Measurements from ENCODE around the gene PPA1.

PPA1 gene

GRCh38 chr10:70206762-70207161 lies 26.5 kb downstream of the PPA1 start:
- WGBS, 2 donors (ENCODE audit: extremely low coverage in 2 of 2, insufficient read length in 2 of 2, insufficient replicate concordance in 1 of 2): no CpG with 5 or more reads among the region's 5 CpGs
- no peak overlapping the region for H4K8ac ChIP-seq (ENCODE audit: low read depth, low read length)

DNA sequence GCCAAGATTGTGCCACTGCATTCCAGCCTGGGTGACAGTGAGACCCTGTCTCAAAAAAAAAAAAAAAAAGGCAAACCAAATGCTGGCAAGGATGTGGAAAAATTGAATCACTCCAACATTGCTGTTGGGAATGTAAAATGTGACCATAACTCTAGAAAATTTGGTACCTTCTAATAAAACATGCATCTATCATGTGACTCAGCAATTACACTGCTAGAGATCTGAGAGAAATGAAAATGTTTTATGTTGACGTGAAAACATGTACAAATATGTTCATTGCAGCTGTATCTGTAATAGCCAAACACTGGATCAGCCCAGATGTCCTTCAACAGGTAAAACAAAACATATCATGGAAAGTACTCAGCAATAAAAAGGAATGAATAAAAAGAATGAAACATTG lies 32.1 kb downstream of the PPA1 start:
- H3K27me3 ChIP-seq (ENCODE audit: control insufficient read depth in 3 of 3, insufficient read depth in 3 of 3, low read depth in 1 of 3, low read length in 3 of 3): no peaks in the 10 kb centered on the region
- H3K18ac ChIP-seq (ENCODE audit: low read length): no peak overlapping the region
- WGBS, 2 donors (ENCODE audit: extremely low coverage in 2 of 2, insufficient read length in 2 of 2, insufficient replicate concordance in 1 of 2): no CpG with 5 or more reads among the region's 1 CpG
- peaks cover 2 to 13% of the 10 kb centered on the region in 2 donors for H3K9me3 ChIP-seq (replicated peaks in 1 of 2; ENCODE audit: control insufficient read depth in 2 of 2, insufficient read depth in 1 of 2, low read depth in 1 of 2, low read length in 2 of 2)
- H3K4me1 ChIP-seq (ENCODE audit: control insufficient read depth in 2 of 2, insufficient read depth in 1 of 2, low read depth in 1 of 2, low read length in 2 of 2): no peaks in the 10 kb centered on the region
- no peak overlapping the region for H3K14ac ChIP-seq (ENCODE audit: low read length)
- H2AK5ac ChIP-seq (ENCODE audit: low read depth, low read length): no peak overlapping the region
- H3K9ac ChIP-seq (ENCODE audit: low read depth, low read length, poor library complexity): no peak overlapping the region
- H2BK120ac ChIP-seq (ENCODE audit: low read depth, low read length): no peak overlapping the region
- H2AFZ ChIP-seq (ENCODE audit: low read length): no peak overlapping the region
- no peak overlapping the region for H2BK12ac ChIP-seq (ENCODE audit: low read length)
- H3K27ac ChIP-seq (replicated peaks; ENCODE audit: low read length): no peak overlapping the region
- no peak overlapping the region for H3K4me2 ChIP-seq (ENCODE audit: insufficient read depth, low read length, poor library complexity, severe bottlenecking)
- H4K8ac ChIP-seq (ENCODE audit: low read depth, low read length): no peak overlapping the region
- no peak overlapping the region for H4K91ac ChIP-seq (ENCODE audit: low read depth, low read length, poor library complexity)
- no peak overlapping the region for H2BK15ac ChIP-seq (ENCODE audit: low read length)
- peaks cover 26 to 83% of the 10 kb centered on the region in 2 donors for H3K36me3 ChIP-seq (replicated peaks in 1 of 2; ENCODE audit: control insufficient read depth in 2 of 2, insufficient read depth in 2 of 2, low read length in 2 of 2)
- no peak for DNase-seq (ENCODE audit: low spot score)
- no peak overlapping the region for H3K4me3 ChIP-seq (ENCODE audit: low read length in 2 of 2)
- H3K79me1 ChIP-seq (ENCODE audit: low read depth, low read length): no peaks in the 10 kb centered on the region
- H3K4ac ChIP-seq (ENCODE audit: low read length): no peak overlapping the region
- no peak overlapping the region for H2BK5ac ChIP-seq (ENCODE audit: low read length)
- no peak overlapping the region for H3K23ac ChIP-seq (ENCODE audit: low read depth, low read length, poor library complexity)

More at GRCh38 chr10:70206762-70207161, 26.5 kb downstream of the PPA1 start:
- Histone ChIP-seq H2BK120ac (ENCODE audit: low read depth, low read length) (no peak overlapping the region), H3K79me1 (ENCODE audit: low read depth, low read length) (no peaks in the 10 kb centered on the region), H3K23ac (ENCODE audit: low read depth, low read length, poor library complexity) (no peak overlapping the region), H3K27me3 (ENCODE audit: control insufficient read depth in 3 of 3, insufficient read depth in 3 of 3, low read depth in 1 of 3, low read length in 3 of 3) (no peaks in the 10 kb centered on the region), H2AFZ (ENCODE audit: low read length) (no peak overlapping the region), H2BK12ac (ENCODE audit: low read length) (no peak overlapping the region), H3K4ac (ENCODE audit: low read length) (no peak overlapping the region), H2BK15ac (ENCODE audit: low read length) (no peak overlapping the region), H3K27ac (replicated peaks; ENCODE audit: low read length) (no peak overlapping the region), H2BK5ac (ENCODE audit: low read length) (no peak overlapping the region), H4K91ac (ENCODE audit: low read depth, low read length, poor library complexity) (no peak overlapping the region), H3K9ac (ENCODE audit: low read depth, low read length, poor library complexity) (no peak overlapping the region), H3K18ac (ENCODE audit: low read length) (no peak overlapping the region), H3K4me1 (ENCODE audit: control insufficient read depth in 2 of 2, insufficient read depth in 1 of 2, low read depth in 1 of 2, low read length in 2 of 2) (no peaks in the 10 kb centered on the region), H3K36me3 (replicated peaks in 1 of 2; ENCODE audit: control insufficient read depth in 2 of 2, insufficient read depth in 2 of 2, low read length in 2 of 2) (peaks cover 29 to 91% of the 10 kb centered on the region in 2 donors), H2AK5ac (ENCODE audit: low read depth, low read length) (no peak overlapping the region), H3K4me3 (ENCODE audit: low read length in 2 of 2) (no peak overlapping the region), H3K4me2 (ENCODE audit: insufficient read depth, low read length, poor library complexity, severe bottlenecking) (no peak overlapping the region), H3K9me3 (replicated peaks in 1 of 2; ENCODE audit: control insufficient read depth in 2 of 2, insufficient read depth in 1 of 2, low read depth in 1 of 2, low read length in 2 of 2) (no peaks in the 10 kb centered on the region), H3K14ac (ENCODE audit: low read length) (no peak overlapping the region)
- no peak for DNase-seq (ENCODE audit: low spot score)

DNA sequence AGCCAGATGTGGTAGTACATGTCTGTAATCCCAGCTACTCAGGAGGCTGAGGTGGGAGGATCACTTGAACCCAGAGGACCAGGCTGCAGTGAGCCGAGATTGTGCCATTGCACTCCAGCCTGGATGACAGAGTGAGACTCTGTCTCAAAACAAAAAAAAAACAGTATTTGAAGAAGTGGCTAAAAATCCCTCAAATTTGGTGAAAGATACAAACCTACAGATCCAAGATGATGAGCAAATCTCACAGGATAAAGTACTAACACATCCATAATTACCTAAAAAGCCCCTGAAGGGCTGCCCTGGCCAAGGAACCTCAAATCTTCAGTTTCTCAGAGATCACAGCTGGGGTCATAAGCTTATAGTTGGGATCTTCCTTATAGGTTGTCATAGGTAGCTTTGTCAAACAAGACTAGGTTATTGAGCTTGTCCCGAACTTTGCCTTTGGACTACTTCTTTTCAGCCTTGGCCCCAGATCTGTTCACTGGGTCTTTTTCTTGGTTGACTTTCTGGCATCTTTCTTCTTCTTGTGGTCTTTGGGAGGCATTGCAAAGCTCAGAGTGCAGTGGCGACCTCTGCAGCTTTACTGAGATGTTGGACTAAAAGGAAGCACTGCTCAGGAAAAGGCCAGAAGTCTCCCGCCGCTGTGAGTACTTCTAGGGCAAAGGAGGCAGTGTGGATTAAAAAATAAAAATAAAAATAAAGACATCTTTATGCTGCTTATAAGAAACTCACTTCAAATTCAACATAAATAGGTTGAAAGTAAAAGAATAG lies 34.3 kb downstream of the PPA1 start:
- H3K4ac ChIP-seq (ENCODE audit: low read length): no peak overlapping the region
- no peak overlapping the region for H3K23ac ChIP-seq (ENCODE audit: low read depth, low read length, poor library complexity)
- no peak overlapping the region for H2BK15ac ChIP-seq (ENCODE audit: low read length)

DNA sequence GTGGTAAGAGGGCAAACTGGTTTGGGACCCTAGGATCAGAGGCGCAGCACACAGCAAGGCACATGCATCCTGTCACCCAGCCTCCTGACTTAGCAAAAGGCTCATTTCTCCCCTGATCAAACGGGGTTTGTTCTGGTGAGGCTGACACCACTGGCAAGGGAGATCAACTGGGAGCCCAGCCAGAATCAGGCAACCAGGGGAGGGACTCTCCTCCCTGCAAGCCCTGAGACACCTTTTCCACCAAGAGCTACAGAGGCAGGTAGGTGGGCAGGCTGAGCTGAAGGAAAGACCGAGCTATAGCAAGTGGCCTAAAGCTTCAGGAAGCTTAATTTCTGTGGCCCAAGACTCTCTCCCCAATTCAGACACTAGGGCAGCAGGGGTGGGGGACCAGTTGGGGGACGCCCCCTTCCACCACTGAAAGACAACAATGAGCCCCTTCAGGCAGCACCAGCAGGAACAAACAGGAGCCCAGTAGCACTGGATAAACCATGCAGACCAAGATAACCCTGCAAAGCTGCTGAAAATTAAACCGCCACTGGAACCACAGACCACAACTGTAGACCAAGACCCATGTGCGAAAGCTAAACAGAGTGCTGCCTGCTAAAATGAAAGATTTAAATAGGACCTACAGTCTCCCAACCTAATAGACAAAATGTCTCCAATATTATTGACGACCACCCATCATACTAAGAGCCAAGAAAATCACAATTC lies 35.8 kb downstream of the PPA1 start:
- Histone ChIP-seq H3K79me1 (ENCODE audit: low read depth, low read length) (no peaks in the 10 kb centered on the region), H2BK120ac (ENCODE audit: low read depth, low read length) (no peak overlapping the region), H3K14ac (ENCODE audit: low read length) (no peak overlapping the region), H2AFZ (ENCODE audit: low read length) (no peak overlapping the region), H3K27me3 (ENCODE audit: control insufficient read depth in 3 of 3, insufficient read depth in 3 of 3, low read depth in 1 of 3, low read length in 3 of 3) (no peaks in the 10 kb centered on the region), H3K4ac (ENCODE audit: low read length) (no peak overlapping the region), H3K9ac (ENCODE audit: low read depth, low read length, poor library complexity) (no peak overlapping the region), H4K91ac (ENCODE audit: low read depth, low read length, poor library complexity) (no peak overlapping the region), H3K36me3 (replicated peaks in 1 of 2; ENCODE audit: control insufficient read depth in 2 of 2, insufficient read depth in 2 of 2, low read length in 2 of 2) (peaks cover 14 to 46% of the 10 kb centered on the region in 2 donors), H3K4me3 (ENCODE audit: low read length in 2 of 2) (no peak overlapping the region), H2BK15ac (ENCODE audit: low read length) (no peak overlapping the region), H3K4me2 (ENCODE audit: insufficient read depth, low read length, poor library complexity, severe bottlenecking) (no peak overlapping the region), H2BK12ac (ENCODE audit: low read length) (no peak overlapping the region), H3K27ac (replicated peaks; ENCODE audit: low read length) (no peak overlapping the region), H4K8ac (ENCODE audit: low read depth, low read length) (no peak overlapping the region), H3K23ac (ENCODE audit: low read depth, low read length, poor library complexity) (no peak overlapping the region), H2AK5ac (ENCODE audit: low read depth, low read length) (no peak overlapping the region), H3K18ac (ENCODE audit: low read length) (no peak overlapping the region), H2BK5ac (ENCODE audit: low read length) (no peak overlapping the region), H3K4me1 (ENCODE audit: control insufficient read depth in 2 of 2, insufficient read depth in 1 of 2, low read depth in 1 of 2, low read length in 2 of 2) (no peaks in the 10 kb centered on the region), H3K9me3 (replicated peaks in 1 of 2; ENCODE audit: control insufficient read depth in 2 of 2, insufficient read depth in 1 of 2, low read depth in 1 of 2, low read length in 2 of 2) (peaks cover 2 to 13% of the 10 kb centered on the region in 2 donors)
- no peak for DNase-seq (ENCODE audit: low spot score)
- no CpG with 5 or more reads among the region's 7 CpGs for WGBS, 2 donors (ENCODE audit: extremely low coverage in 2 of 2, insufficient read length in 2 of 2, insufficient replicate concordance in 1 of 2)

More for the DNA sequence above, 34.3 kb downstream of the PPA1 start:
- peaks cover 2 to 13% of the 10 kb centered on the region in 2 donors for H3K9me3 ChIP-seq (replicated peaks in 1 of 2; ENCODE audit: control insufficient read depth in 2 of 2, insufficient read depth in 1 of 2, low read depth in 1 of 2, low read length in 2 of 2)
- H2AFZ ChIP-seq (ENCODE audit: low read length): no peak overlapping the region
- H3K79me1 ChIP-seq (ENCODE audit: low read depth, low read length): no peaks in the 10 kb centered on the region
- no peak overlapping the region for H2BK12ac ChIP-seq (ENCODE audit: low read length)
- H3K14ac ChIP-seq (ENCODE audit: low read length): no peak overlapping the region
- no peak overlapping the region for H4K8ac ChIP-seq (ENCODE audit: low read depth, low read length)
- H3K36me3 ChIP-seq (replicated peaks in 1 of 2; ENCODE audit: control insufficient read depth in 2 of 2, insufficient read depth in 2 of 2, low read length in 2 of 2): peaks cover 19 to 61% of the 10 kb centered on the region in 2 donors
- no peak overlapping the region for H3K4me3 ChIP-seq (ENCODE audit: low read length in 2 of 2)
- WGBS, 2 donors (ENCODE audit: extremely low coverage in 2 of 2, insufficient read length in 2 of 2, insufficient replicate concordance in 1 of 2): no CpG with 5 or more reads among the region's 5 CpGs
- DNase-seq (ENCODE audit: low spot score): no peak
- H3K18ac ChIP-seq (ENCODE audit: low read length): no peak overlapping the region
- H4K91ac ChIP-seq (ENCODE audit: low read depth, low read length, poor library complexity): no peak overlapping the region
- no peak overlapping the region for H2BK120ac ChIP-seq (ENCODE audit: low read depth, low read length)
- H2AK5ac ChIP-seq (ENCODE audit: low read depth, low read length): no peak overlapping the region
- H3K9ac ChIP-seq (ENCODE audit: low read depth, low read length, poor library complexity): no peak overlapping the region
- H2BK5ac ChIP-seq (ENCODE audit: low read length): no peak overlapping the region
- no peaks in the 10 kb centered on the region for H3K27me3 ChIP-seq (ENCODE audit: control insufficient read depth in 3 of 3, insufficient read depth in 3 of 3, low read depth in 1 of 3, low read length in 3 of 3)
- H3K4me1 ChIP-seq (ENCODE audit: control insufficient read depth in 2 of 2, insufficient read depth in 1 of 2, low read depth in 1 of 2, low read length in 2 of 2): no peaks in the 10 kb centered on the region
- no peak overlapping the region for H3K4me2 ChIP-seq (ENCODE audit: insufficient read depth, low read length, poor library complexity, severe bottlenecking)
- H3K27ac ChIP-seq (replicated peaks; ENCODE audit: low read length): no peak overlapping the region

Data from neuronal stem cell (in vitro differentiated cells).